22Rv1 (cell line): ENCODE data around the gene GOT1.

Experiments used
- H3K27ac ChIP-seq: fragments of 450-650 bp; 2 replicates; pipeline ENCODE4 v1.5.1; 2017
- ZFX ChIP-seq: fragments of 450-650 bp; IDR thresholded peaks from 2 replicates; pipeline ENCODE4 v1.6.1; 2017; ENCODE audit warnings: antibody characterized with exemption, borderline replicate concordance
- TF ChIP-seq, protein P1 (sequence below): fragments of 450-650 bp; IDR thresholded peaks from 2 replicates; pipeline ENCODE4 v1.5.1; 2017; ENCODE audit warnings: mild to moderate bottlenecking

GOT1 gene

DNA sequence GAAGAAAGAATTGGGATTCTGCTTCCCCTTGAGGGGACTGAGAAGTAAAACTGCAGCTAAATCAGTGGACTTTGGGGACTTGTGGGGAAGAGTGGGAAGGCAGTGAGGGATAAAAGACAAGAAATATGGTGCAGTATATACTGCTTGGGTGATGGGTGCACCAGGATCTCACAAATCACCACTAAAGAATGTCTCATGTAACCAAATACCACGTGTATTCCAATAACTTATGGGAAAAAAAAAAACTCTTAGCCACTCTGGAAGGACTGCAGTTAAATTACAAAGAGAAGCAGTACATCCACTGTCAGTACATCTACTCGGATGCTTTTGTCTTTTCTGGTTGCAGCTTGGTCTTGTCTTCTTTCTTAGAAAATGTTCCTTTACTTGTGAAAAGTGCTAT, 27.4 kb upstream of the GOT1 start:
- TF ChIP-seq, protein P1, sequence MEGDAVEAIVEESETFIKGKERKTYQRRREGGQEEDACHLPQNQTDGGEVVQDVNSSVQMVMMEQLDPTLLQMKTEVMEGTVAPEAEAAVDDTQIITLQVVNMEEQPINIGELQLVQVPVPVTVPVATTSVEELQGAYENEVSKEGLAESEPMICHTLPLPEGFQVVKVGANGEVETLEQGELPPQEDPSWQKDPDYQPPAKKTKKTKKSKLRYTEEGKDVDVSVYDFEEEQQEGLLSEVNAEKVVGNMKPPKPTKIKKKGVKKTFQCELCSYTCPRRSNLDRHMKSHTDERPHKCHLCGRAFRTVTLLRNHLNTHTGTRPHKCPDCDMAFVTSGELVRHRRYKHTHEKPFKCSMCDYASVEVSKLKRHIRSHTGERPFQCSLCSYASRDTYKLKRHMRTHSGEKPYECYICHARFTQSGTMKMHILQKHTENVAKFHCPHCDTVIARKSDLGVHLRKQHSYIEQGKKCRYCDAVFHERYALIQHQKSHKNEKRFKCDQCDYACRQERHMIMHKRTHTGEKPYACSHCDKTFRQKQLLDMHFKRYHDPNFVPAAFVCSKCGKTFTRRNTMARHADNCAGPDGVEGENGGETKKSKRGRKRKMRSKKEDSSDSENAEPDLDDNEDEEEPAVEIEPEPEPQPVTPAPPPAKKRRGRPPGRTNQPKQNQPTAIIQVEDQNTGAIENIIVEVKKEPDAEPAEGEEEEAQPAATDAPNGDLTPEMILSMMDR: no peak
- TF ChIP-seq ZFX: no peak
- H3K27ac ChIP-seq: no peak overlapping the region

DNA sequence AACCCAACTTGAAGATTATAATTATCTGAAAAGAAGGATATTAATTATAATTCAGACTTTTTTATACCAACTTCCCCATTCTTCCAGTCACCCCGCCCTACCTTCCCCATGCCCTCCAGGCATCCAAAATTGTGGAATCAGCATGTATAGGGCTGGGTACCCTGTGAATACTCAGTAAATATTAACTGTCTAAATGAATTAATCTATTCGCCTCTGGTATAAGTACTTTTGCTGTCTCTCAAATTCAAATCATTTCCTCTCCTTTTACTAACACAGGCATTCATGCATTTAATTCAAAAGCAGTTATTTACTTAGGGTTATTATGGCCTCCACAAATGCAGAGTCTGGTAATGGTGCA, 26.5 kb upstream of the GOT1 start:
- TF ChIP-seq ZFX: no peak
- TF ChIP-seq, protein P1: no peak
- no peak overlapping the region for H3K27ac ChIP-seq

DNA sequence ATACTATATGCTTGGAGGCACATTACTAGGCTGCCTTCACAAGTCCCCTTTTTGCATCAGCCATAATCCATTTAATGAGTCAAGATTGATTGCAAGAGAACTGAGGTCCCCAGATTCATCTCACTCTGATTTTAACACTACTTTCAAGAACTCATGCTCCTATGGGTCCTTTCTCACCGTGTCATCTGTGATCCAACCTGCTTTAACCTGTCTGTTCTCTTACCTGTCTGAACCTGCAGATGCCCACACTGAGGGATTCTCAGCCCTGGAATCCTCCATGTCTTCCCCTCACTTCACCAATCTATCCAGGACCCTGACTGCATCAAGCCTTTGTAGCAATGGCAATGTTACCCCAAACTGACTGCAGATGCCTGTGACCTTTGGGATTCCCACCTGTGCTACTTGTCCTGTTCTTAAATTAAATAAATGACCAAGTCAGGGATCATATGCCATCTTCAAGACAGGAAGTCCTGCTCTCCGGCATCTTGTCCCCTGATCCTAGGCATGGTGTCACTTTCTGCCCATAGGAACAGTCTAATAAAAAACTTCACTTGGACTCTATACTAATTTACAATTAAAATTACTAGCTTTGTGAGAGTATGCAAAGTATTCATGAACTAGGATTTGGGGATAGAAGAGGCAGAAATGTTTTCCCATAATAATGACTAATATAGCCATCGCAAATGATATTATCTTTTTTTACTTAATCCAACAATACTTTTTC, 25.9 kb upstream of the GOT1 start:
- H3K27ac ChIP-seq: no peak overlapping the region
- TF ChIP-seq, protein P1: no peak
- no peak for TF ChIP-seq ZFX

DNA sequence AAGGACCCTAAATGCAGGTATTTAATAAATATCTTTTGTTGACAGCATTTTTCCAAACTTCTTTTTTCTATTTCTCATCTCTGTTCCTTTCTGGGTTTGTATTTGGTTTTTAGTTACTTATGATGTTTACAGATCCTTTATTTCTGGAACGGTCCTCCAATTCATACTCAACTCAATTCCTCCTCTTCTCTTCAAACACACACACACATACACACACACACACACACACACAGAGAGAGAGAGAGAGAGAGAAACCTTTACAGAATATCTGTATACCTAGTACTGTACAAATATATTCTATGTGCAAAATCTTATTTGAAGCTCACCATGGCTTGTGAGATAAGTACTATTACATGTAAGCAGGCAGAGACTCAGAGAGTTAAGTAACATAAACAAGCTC, 21.6 kb upstream of the GOT1 start:
- H3K27ac ChIP-seq: no peak overlapping the region
- TF ChIP-seq, protein P1: no peak

DNA sequence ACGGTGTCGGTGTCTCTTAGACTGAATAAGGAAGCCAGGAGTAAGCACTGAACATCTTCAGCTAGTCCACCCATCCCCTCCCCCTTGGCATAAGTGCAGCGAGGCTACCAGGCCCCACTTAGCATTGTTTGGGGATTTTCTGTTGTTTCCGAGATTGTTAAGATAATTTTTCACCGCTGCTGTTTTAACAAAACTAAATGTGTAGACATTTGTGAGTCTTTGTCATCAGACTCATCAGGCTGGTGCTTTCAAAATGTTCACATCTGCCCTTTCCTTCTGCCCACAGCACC, 21.0 kb upstream of the GOT1 start:
- no peak overlapping the region for H3K27ac ChIP-seq
- TF ChIP-seq, protein P1: no peak
- TF ChIP-seq ZFX: no peak

DNA sequence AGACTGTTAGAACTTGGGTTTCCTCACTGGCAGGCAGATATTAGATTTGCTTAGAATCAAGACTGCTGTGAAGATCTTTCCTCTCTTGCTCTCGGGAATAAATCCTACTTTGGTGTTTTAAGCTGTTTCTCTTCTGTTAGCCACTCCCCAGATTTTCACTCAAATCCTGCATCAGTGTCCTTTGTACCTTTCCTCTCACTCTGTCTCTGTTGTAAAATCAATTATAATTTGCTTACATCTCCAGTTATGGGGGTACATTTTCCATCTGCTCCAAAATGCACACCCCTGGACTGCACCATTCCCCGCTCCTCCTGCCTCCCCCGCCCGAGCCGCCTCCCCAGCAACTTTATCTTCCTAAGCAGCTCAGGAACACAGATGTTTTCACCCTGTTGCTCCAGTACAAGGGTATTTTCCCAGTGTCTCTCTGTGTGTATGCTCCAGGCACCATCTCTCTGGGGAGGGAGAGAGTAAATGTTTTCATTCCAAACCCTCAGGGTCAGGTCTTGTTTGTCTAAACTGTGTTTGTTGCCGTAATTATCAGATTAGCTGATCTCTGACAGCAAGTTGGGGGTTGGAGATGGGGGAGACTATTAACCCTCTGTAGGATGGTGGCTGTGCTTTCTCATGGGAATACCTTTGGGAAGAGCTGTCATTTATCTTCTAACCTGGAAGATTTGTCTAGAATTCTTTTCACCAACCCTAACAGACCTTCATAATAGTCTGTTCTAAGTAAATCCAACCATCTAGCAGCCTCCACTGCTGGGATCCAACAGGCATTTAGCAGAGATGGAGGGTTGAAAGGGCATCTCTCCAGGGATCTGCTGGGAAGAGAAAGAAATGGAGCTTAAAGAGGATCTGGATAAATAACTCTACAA, 20.4 kb upstream of the GOT1 start:
- H3K27ac ChIP-seq: no peak overlapping the region
- TF ChIP-seq ZFX: no peak
- TF ChIP-seq, protein P1: no peak

DNA sequence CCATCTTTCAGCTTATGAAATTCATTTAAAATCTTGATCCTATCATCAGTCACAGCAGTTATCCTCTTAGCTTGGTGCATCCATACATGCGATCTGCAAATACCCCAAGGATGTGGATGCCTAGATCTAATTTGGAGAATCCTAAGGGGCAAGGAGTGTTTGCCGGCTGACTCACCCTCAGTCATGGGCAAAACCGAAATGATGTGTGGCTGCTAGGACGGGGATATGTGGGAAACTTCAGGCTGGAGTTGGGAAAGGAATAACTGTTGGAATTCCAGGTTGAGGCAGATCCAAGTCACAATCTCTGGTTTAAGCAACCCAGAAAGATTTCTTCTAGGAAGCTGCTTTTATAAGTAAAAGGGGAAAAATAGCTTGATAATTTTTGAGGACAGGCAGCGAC, 19.7 kb upstream of the GOT1 start:
- no peak overlapping the region for H3K27ac ChIP-seq
- TF ChIP-seq ZFX: no peak
